HepG2 (cell line): ENCODE measurements around the gene ABHD18. TPM values are rescaled to one million over a fixed set of nuclear protein-coding genes. Genes with fewer than 3 reads are reported as not detected.
A peak's percentile ranks its signal among the peaks of the same experiment; 100 is the strongest.

Source experiments
- AGO2 ChIP-seq: fragments of 200-400 bp; formaldehyde crosslinking; optimal IDR thresholded peaks from 2 replicates; pipeline ENCODE3; 2017; ENCODE audit warnings: mild to moderate bottlenecking, low read depth, low read length, moderate library complexity
- CAMTA2 ChIP-seq: sonication (generic); formaldehyde crosslinking; IDR thresholded peaks from 2 replicates; pipeline ENCODE4 v1.4.0; 2020; ENCODE audit warnings: mild to moderate bottlenecking, missing genetic modification reagents, borderline replicate concordance
- ELF1 ChIP-seq: sonication (generic); formaldehyde crosslinking; IDR thresholded peaks from 2 replicates; pipeline ENCODE4 v1.4.0; 2020; ENCODE audit warnings: missing genetic modification reagents
- MLX ChIP-seq: IDR thresholded peaks from 2 replicates; pipeline ENCODE4 v1.6.1; 2016
- NFE2 ChIP-seq: sonication (generic); formaldehyde crosslinking; IDR thresholded peaks from 2 replicates; pipeline ENCODE4 v1.4.0; 2020; ENCODE audit warnings: missing genetic modification reagents
- NONO ChIP-seq, 2 experiments: fragments of 450-650 bp in 1 of 2; sonication (generic) in 1 of 2; formaldehyde crosslinking in 1 of 2; IDR thresholded peaks in 1 of 2; conservative IDR thresholded peaks in 1 of 2; 2 replicates each; pipeline versions ENCODE4 v1.6.1 to v1.8.0; 2017 to 2022; ENCODE audit warnings: mild to moderate bottlenecking in 1 of 2, missing genetic modification reagents in 1 of 2, moderate library complexity in 1 of 2
- PHB2 ChIP-seq: fragments of 450-650 bp; IDR thresholded peaks from 2 replicates; pipeline ENCODE4 v1.6.1; 2018; ENCODE audit not compliant: partially characterized antibody
- PPARG ChIP-seq: conservative IDR thresholded peaks from 2 replicates; pipeline ENCODE4 v1.6.1; 2016; ENCODE audit warnings: missing biosample characterization, missing genetic modification reagents
- PRDM15 ChIP-seq: sonication (generic); formaldehyde crosslinking; IDR thresholded peaks from 2 replicates; pipeline ENCODE4 v1.4.0; 2020; ENCODE audit warnings: missing genetic modification reagents
- RAD21 ChIP-seq: fragments of 450-650 bp; formaldehyde crosslinking; IDR thresholded peaks from 2 replicates; pipeline ENCODE4 v1.5.0; 2020; ENCODE audit warnings: mild to moderate bottlenecking
- RELA ChIP-seq: sonication (generic); formaldehyde crosslinking; IDR thresholded peaks from 2 replicates; pipeline ENCODE4 v1.4.0; 2020; ENCODE audit warnings: missing genetic modification reagents
- RFX1 ChIP-seq: fragments of 450-650 bp; IDR thresholded peaks from 2 replicates; pipeline ENCODE4 v1.6.1; 2017
- SMAD9 ChIP-seq: sonication (generic); formaldehyde crosslinking; IDR thresholded peaks from 2 replicates; pipeline ENCODE4 v1.5.1; 2020; ENCODE audit warnings: mild to moderate bottlenecking, missing genetic modification reagents
- SOX13 ChIP-seq, 3 experiments: fragments of 450-650 bp in 1 of 3; sonication (generic) in 1 of 3; formaldehyde crosslinking in 1 of 3; IDR thresholded peaks in 2 of 3; conservative IDR thresholded peaks in 1 of 3; 2 replicates each; pipeline versions ENCODE4 v1.5.0 to v1.6.1; 2016 to 2020; ENCODE audit warnings: antibody characterized with exemption in 1 of 3, mild to moderate bottlenecking in 1 of 3, missing compliant biosample characterization in 1 of 3, missing genetic modification reagents in 1 of 3, moderate library complexity in 1 of 3
- TERF1 ChIP-seq: sonication (generic); formaldehyde crosslinking; IDR thresholded peaks from 2 replicates; pipeline ENCODE4 v1.8.0; 2022; ENCODE audit warnings: mild to moderate bottlenecking, missing genetic modification reagents, moderate library complexity
- XBP1 ChIP-seq: sonication (generic); formaldehyde crosslinking; IDR thresholded peaks from 2 replicates; pipeline ENCODE4 v1.5.0; 2020; ENCODE audit warnings: missing genetic modification reagents
- ZEB1 ChIP-seq: IDR thresholded peaks from 2 replicates; pipeline ENCODE4 v1.6.1; 2012; ENCODE audit warnings: mild to moderate bottlenecking, low read depth, inconsistent platforms; ENCODE audit not compliant: insufficient replicate concordance
- ZMAT3 ChIP-seq: sonication (generic); formaldehyde crosslinking; conservative IDR thresholded peaks from 2 replicates; pipeline ENCODE4 v1.7.0; 2021; ENCODE audit warnings: missing genetic modification reagents
- ZNF451 ChIP-seq: sonication (generic); formaldehyde crosslinking; IDR thresholded peaks from 2 replicates; pipeline ENCODE4 v1.5.0; 2020; ENCODE audit warnings: mild to moderate bottlenecking, missing genetic modification reagents
- ZNF644 ChIP-seq: IDR thresholded peaks from 2 replicates; pipeline ENCODE4 v1.6.1; 2016; ENCODE audit warnings: low read depth
- ZNF710 ChIP-seq: sonication (generic); formaldehyde crosslinking; IDR thresholded peaks from 2 replicates; pipeline ENCODE4 v1.5.0; 2020; ENCODE audit warnings: mild to moderate bottlenecking, missing genetic modification reagents, borderline replicate concordance
- ZNF841 ChIP-seq: sonication (generic); formaldehyde crosslinking; IDR thresholded peaks from 2 replicates; pipeline ENCODE4 v1.8.1; 2023; ENCODE audit warnings: missing genetic modification reagents, borderline replicate concordance
- ZNF891 ChIP-seq: sonication (generic); formaldehyde crosslinking; IDR thresholded peaks from 2 replicates; pipeline ENCODE4 v1.5.0; 2020; ENCODE audit warnings: mild to moderate bottlenecking, missing genetic modification reagents
- polyA plus RNA-seq, 8 experiments: library from polyadenylated mRNA; depleted of rRNA in 3 of 8; stranded (reverse) in 7 of 8; unstranded in 1 of 8; fragments of >200 nt; fragmentation: Illumina TruSeq in 4 of 8; extraction: Trizol in 4 of 8; gene quantifications; 2 replicates each; pipeline versions ENCODE4 v1.2.1 to v1.2.3, GENCODE V29; 2011 to 2016; ENCODE audit warnings: low read depth in 4 of 8, missing spikeins in 1 of 8, mixed read lengths in 1 of 8; ENCODE audit not compliant: insufficient read depth in 1 of 8
- total RNA-seq, 5 experiments: library from RNA; depleted of rRNA; stranded (reverse); fragments of >200 nt; fragmentation: Illumina TruSeq; extraction: Trizol; gene quantifications; 2 replicates each; pipeline ENCODE4 v1.2.3, GENCODE V29; 2016; ENCODE audit warnings: low read depth in 1 of 5

Gene ABHD18
- total and polyA plus RNA-seq, 2 of the 13 experiments (the other 11 are each of a cell fraction or from before 2014, with no cell fraction given), result 5.5 to 16.3 TPM

- TF ChIP-seq ZNF710 (CRISPR knock-in tag), result no peak; the same call in none of the 2 replicates
- TF ChIP-seq MLX (CRISPR knock-in tag), result peak; percentile 32
- TF ChIP-seq PPARG (CRISPR knock-in tag), result no peak
- peak; percentile 79 for TF ChIP-seq ZNF891
- no peak for TF ChIP-seq PHB2
- no peak; the same call in none of the 2 replicates for TF ChIP-seq ZNF451 (CRISPR knock-in tag)
- TF ChIP-seq ZMAT3 (CRISPR knock-in tag), result peak; percentile 70; the same call in 1 of the 2 replicates
- TF ChIP-seq CAMTA2 (CRISPR knock-in tag), result no peak
- no peak for TF ChIP-seq SOX13 (IDR thresholded peaks at IDR 0.05)
- TF ChIP-seq SOX13 (CRISPR knock-in tag; conservative IDR thresholded peaks at IDR 0.05 in 1 of 2, IDR thresholded peaks at IDR 0.05 in 1 of 2), result peak in 1 of 2 experiments; percentile 43; a peak in 1 of 4 replicates
- TF ChIP-seq AGO2, result peak; percentile 25
- TF ChIP-seq ZNF841, result no peak
- TF ChIP-seq ELF1 (CRISPR knock-in tag), result peak; percentile 91
- no peak for TF ChIP-seq PRDM15 (CRISPR knock-in tag)
- TF ChIP-seq SMAD9 (CRISPR knock-in tag), result no peak
- TF ChIP-seq TERF1 (CRISPR knock-in tag), result no peak
- peak; percentile 58 for TF ChIP-seq RAD21 (CRISPR knock-in tag)
- no peak for TF ChIP-seq RFX1
- 0 out of 2 replicates have a peak, but pooled peaks have one; percentile 21 for TF ChIP-seq ZNF644 (CRISPR knock-in tag)
- TF ChIP-seq NFE2 (CRISPR knock-in tag), result no peak
- TF ChIP-seq ZEB1, result no peak
- no peak for TF ChIP-seq XBP1 (CRISPR knock-in tag)
- TF ChIP-seq NONO (IDR thresholded peaks at IDR 0.05), result no peak
- TF ChIP-seq NONO (CRISPR knock-in tag; conservative IDR thresholded peaks at IDR 0.05), result peak; percentile 95
- no peak for TF ChIP-seq RELA (CRISPR knock-in tag)
These were observed at the start of gene ABHD18, which contains the start of gene MFSD8 (continued) for GRCh38 chr4:127965062-127965802.
